Astrocyte of the cerebellum (primary cell): Measurements from ENCODE around the gene DNM1.

Experiments
- DNase-seq: peaks from one replicate; pipeline ENCODE4 v3.0.0-alpha.2; 2011; ENCODE audit warnings: low read depth
- H3K4me3 ChIP-seq: 2 replicates; pipeline ENCODE4 v1.5.1; 2011; ENCODE audit warnings: mild to moderate bottlenecking, low read depth, low read length, moderate library complexity
- in situ Hi-C: cut with HindIII; loops from 2 replicates; pipeline ENCODE4 v1.10.0; 2017; ENCODE audit warnings: low sequenced_read_pairs
- TF ChIP-seq, protein P1 (sequence below): IDR thresholded peaks from 2 replicates; pipeline ENCODE4 v1.5.1; 2012; ENCODE audit warnings: low read length, low read depth, moderate library complexity, mild to moderate bottlenecking; ENCODE audit errors: missing control alignments

Gene DNM1

GRCh38 chr9:128204858-128205257, 1.7 kb downstream of the DNM1 start:
- no peak for DNase-seq
- no peak overlapping the region for H3K4me3 ChIP-seq
- in situ Hi-C loops = no loop called here
- TF ChIP-seq, protein P1, sequence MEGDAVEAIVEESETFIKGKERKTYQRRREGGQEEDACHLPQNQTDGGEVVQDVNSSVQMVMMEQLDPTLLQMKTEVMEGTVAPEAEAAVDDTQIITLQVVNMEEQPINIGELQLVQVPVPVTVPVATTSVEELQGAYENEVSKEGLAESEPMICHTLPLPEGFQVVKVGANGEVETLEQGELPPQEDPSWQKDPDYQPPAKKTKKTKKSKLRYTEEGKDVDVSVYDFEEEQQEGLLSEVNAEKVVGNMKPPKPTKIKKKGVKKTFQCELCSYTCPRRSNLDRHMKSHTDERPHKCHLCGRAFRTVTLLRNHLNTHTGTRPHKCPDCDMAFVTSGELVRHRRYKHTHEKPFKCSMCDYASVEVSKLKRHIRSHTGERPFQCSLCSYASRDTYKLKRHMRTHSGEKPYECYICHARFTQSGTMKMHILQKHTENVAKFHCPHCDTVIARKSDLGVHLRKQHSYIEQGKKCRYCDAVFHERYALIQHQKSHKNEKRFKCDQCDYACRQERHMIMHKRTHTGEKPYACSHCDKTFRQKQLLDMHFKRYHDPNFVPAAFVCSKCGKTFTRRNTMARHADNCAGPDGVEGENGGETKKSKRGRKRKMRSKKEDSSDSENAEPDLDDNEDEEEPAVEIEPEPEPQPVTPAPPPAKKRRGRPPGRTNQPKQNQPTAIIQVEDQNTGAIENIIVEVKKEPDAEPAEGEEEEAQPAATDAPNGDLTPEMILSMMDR = no peak

- no peak for DNase-seq
- in situ Hi-C loops = no loop called here
- TF ChIP-seq, protein P1 = no peak
- H3K4me3 ChIP-seq = no peak overlapping the region
These were observed 2.2 kb downstream of the DNM1 start for GRCh38 chr9:128205296-128205944.

- TF ChIP-seq, protein P1 = no peak
- in situ Hi-C loops = no loop called here
- DNase-seq = no peak
- no peak overlapping the region for H3K4me3 ChIP-seq
These were observed 3.3 kb downstream of the DNM1 start for GRCh38 chr9:128206484-128206883.

DNA sequence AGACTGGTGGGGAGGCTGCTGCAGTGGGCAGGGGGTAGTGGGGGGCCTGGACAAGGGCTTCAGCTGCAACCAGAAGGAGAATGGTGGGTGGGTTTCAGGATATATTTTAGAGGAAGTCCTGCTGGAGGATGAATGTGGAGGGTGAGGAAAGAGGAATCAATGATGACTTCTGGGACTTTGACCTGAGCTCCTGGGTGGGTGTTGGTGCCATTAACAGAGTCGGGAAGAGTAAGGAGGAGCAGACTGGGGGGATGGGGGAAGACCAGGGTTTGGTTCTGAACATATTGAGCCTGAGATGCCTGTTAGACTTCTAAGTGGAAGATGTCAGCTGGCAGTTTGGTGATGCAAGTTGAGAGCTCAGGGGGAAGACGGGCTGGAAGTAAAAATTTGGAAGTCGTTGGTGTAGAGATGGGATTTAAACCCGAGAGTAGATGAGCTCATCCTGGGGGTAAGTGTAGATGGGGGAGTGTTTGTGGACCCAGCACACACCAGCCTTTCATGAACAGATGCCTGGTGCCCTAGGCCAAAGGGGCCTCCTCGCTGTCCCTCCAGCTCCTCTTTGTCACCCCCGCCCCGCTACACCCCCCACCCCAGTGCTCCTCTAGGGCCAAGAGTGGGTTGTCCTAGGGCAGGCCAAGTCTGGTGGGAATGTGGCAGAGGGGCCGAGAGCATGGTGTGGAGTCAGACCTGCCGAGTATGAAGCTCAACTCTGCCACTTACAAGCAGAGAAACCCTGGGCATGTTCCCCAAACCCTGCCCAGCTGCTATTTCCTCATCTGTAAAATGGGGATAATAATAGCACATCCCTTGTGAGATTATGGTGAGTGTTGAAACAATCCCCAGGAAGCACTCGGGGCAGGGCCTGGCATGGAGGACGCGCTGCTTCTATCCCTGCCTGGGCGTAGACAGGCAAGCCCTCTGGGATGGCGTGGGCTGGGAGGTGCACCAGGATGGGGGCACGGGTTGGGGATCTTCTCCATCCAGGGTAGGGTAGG, 4.0 kb downstream of the DNM1 start:
- in situ Hi-C loops = no loop called here
- no peak for DNase-seq
- H3K4me3 ChIP-seq = no peak overlapping the region
- TF ChIP-seq, protein P1 = no peak

- no peak overlapping the region for H3K4me3 ChIP-seq
- in situ Hi-C loops = no loop called here
- DNase-seq = no peak
- TF ChIP-seq, protein P1 = no peak
These were observed 5.2 kb downstream of the DNM1 start for GRCh38 chr9:128208386-128208785.

GRCh38 chr9:128208946-128209669, 5.9 kb downstream of the DNM1 start:
- H3K4me3 ChIP-seq = no peak overlapping the region
- no peak for DNase-seq
- in situ Hi-C loops = no loop called here
- TF ChIP-seq, protein P1 = no peak
